EH (cell line): Measurements from ENCODE around the gene ZNF777.
"Not testable (repeated sequence)": the region's sequence is repeated elsewhere in the genome, so short reads cannot be mapped to it uniquely, and the experiment has no call there.

ENCODE experiments used
- DNase-seq: peaks from one replicate; pipeline ENCODE4 v3.0.0-alpha.2; 2015; ENCODE audit warnings: low read depth

Gene ZNF777

GRCh38 chr7:149450821-149451220 is 10.0 kb downstream of the ZNF777 start:
- DNase-seq = no peak

GRCh38 chr7:149449897-149450296 is 11.0 kb downstream of the ZNF777 start:
- DNase-seq = no peak

GRCh38 chr7:149448961-149449360 is 11.9 kb downstream of the ZNF777 start:
- no peak for DNase-seq

DNA sequence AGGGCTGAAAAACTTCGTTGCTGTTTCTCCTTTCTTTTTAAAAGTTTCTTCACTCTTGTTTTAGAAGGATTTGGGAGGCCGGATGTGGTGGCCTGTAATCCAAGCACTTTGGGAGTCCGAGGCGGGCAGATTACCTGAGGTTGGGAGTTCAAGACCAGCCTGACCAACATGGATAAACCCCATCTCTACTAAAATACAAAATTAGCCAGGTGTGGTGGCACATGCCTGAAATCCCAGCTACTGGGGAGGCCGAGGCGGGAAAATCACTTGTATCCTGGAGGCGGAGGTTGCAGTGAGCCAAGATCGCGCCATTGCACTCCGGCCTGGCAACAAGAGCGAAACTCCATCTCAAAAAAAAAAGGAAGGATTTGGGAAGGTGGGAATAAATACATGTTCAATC is 14.8 kb downstream of the ZNF777 start:
- not testable (repeated sequence) for DNase-seq

DNA sequence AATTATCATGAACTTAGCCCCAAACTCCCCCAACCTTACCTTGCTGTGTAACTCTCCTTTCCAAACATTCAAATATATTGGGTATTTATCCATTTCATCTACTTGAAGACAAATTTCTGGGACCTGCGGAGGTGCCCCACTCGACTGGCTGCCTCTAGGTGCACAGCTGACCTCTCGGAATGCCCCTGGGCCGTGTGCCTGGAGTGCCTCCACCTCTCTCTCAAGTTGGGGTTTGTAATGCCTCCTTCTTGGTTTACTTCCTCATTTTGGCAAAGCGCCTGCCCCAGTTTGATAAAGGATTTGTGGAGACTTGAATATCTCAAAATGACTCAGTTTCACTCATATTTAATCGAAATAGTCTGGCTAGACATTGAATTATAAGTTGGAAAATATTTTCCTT is 16.6 kb downstream of the ZNF777 start:
- no peak for DNase-seq

DNA sequence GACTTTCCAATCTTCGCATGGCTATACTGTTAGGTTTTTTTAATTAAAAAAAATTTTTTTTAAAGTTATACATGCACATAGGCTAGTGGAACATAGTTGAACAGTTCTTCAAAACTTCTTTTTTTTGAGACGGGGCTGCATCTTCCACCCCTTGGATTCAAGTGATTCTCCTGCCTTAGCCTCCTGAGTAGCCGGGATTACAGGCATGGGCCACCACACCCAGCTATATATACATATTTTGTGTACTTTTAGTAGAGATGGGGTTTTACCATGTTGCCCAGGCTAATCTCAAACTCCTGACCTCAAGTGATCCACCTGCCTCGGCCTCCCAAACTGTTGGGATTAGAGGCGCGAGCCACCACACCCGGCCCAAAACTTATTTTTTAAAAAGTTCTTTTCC is 17.3 kb downstream of the ZNF777 start:
- no peak for DNase-seq

DNA sequence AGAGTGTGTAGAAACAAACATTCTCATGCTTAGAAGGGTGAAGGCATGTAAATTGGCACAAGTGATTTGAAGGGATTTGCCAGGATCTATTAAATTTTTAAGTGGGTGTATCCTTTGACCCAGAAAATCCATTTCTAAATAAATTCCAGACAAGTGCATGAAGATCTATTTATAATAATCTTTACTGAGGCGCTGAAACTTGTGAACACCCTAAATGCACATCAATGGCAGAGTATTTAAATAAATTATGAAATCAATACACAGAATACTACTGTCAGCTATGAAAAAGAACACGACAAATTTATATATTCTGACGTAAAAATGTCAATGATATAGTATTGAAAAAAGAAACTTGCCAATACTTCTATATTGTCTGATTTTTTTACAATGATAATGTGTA is 17.9 kb downstream of the ZNF777 start:
- no peak for DNase-seq

DNA sequence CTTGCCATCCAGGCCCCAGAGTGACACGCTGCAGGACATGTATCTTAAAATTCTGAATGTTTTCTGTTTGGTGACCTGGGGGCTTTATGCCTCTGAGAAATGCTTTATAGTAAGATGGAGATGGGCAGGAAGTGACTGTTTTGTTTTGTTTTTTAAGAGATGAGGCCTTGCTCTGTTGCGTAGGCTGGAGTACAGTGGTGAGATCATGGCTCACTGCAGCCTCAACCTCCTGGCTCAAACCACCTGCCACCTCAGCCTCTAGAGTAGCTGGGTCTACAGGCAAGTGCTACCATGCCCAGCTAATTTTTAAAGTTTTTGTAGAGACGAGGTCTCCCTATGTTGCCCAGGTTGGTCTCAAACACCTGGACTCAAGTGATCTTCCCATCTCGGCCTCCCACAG is 20.6 kb downstream of the ZNF777 start:
- no peak for DNase-seq

DNA sequence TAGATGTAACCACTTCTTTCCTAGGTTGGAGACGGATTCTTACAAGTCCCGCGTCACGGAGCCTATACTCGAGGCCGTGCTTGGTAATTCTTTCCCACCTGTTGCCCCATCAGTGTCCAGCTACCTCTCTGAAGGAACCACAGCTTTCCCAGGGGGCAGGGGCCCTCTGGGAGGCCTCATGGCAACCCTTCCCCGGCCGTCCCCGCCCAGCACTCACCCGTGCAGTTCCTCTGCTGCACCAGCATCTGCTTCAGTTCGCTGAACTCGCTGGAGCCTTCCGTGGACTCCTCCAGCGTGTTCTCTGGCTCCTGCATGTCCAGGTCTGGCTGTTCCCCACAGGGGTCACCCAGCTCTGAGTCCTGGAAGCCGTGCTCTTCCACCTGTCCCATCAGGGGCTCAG is 24.5 kb downstream of the ZNF777 start:
- DNase-seq = no peak

DNA sequence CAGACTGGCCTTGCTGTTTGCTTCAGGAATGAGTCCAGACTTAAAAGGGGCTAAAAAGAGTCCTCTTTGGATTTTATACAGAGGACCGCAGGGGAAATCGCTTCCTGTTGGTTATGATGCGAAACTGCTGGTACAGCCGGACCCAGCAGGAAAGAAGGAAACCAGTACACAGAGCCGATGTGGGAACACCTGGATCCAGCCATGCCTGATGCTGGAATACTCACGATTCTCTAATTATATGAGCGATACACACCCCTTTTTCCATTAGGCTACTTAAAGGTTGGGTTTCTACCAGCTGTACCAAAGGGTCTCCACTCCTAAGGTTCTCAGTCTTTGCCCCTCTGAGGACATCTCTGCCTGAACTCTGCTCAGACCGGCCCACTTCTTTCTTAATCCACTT is 27.7 kb downstream of the ZNF777 start:
- no peak for DNase-seq

DNA sequence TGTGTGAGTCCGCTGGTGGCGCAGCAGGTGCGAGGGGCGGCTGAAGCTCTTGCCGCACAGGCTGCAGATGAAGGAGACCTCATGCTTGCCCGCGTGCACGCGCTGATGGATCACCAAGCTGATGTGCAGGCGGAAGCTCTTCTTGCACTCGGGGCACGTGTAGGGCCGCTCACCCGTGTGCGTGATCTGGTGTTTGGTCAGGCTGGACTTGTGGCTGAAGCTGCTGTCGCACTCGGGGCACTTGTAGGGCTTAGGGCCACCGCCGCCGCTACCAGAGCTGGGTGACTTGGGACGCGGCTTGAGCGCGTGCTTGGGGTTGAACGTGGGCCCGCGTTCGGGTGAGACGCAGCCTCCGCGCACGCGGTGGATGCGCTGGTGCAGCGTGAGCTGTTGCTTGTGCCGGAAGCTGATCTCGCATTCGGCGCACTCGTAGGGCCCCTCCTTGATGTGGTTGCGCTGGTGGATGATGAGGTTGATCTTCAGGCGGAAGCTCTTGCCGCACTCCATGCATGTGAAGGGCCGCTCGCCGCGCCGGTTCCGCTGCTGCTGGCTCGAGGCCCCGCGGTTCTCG is 28.7 kb downstream of the ZNF777 start:
- DNase-seq = no peak

DNA sequence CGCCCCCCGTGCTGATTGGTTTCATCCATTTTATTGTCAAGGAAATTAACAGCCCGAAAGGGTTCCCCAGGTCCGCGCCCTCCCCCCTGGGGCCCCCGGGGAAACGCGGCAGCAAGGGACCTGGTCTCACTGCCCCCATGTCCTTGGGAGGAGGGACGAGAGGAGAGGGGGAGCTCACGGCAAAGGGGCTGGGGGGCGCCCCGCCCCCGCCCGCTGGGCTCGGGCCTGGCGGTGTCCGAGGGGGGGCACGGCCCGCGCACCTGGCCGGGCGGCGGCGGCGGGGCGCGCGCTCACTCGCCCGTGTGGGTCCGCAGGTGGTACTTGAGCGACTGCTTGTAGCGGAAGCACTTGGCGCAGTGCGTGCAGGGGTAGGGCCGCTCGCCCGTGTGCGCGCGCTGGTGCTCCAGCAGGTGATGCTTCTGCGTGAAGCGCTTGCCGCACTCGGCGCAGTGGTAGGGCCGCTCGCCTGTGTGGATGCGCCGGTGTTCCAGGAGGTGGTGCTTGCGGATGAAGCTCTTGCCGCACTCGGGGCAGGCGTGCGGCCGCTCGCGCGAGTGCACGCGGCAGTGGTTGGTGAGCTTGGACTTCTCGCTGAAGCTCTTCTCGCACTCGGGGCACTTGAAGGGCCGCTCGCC is 29.3 kb downstream of the ZNF777 start:
- DNase-seq = no peak

DNA sequence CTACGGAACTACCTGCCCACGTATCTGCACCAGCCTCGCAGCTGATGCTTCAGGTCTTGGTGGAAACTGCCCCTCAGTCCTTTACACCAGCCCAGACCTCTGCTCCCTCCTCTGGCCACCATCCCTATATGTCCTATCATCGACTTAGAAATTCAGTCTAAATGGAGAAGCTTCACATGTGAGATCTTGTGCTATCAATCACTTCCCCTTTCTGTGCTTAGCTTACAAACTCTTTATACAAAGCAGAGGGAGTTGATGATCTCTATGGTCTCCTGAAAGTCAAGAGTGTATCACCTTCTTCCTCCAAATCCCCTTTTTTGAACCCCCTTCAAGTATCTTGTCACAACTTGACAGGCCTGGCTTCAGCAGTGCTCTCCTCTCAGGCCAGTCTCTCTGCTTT is 30.7 kb downstream of the ZNF777 start:
- no peak for DNase-seq

DNA sequence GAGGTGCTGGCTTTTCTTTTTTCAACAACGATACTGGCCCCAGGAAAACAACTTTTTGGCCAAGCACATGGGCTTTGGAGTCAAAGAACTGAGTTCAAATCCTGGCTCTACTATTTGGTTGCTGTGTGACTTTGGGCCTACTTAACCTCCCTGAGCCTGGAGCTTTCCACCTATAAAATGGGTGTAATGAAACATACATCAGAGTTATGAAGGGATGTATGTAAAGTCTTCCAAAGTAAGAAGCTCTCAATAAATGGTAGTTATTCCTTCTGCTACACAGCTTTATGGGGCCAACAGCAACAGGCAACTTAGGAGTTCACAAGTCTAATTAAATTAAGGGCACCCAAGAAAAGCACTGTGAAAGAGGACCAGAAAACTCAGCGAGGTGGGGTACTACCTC is 33.0 kb downstream of the ZNF777 start:
- DNase-seq = no peak

- DNase-seq = peak; percentile 9
Measured at GRCh38 chr7:149427096-149427680, 33.7 kb downstream of the ZNF777 start.

- no peak for DNase-seq
Measured at GRCh38 chr7:149423449-149424110, 37.3 kb downstream of the ZNF777 start.

- no peak for DNase-seq
Measured at GRCh38 chr7:149422914-149423301, 38.0 kb downstream of the ZNF777 start.

DNA sequence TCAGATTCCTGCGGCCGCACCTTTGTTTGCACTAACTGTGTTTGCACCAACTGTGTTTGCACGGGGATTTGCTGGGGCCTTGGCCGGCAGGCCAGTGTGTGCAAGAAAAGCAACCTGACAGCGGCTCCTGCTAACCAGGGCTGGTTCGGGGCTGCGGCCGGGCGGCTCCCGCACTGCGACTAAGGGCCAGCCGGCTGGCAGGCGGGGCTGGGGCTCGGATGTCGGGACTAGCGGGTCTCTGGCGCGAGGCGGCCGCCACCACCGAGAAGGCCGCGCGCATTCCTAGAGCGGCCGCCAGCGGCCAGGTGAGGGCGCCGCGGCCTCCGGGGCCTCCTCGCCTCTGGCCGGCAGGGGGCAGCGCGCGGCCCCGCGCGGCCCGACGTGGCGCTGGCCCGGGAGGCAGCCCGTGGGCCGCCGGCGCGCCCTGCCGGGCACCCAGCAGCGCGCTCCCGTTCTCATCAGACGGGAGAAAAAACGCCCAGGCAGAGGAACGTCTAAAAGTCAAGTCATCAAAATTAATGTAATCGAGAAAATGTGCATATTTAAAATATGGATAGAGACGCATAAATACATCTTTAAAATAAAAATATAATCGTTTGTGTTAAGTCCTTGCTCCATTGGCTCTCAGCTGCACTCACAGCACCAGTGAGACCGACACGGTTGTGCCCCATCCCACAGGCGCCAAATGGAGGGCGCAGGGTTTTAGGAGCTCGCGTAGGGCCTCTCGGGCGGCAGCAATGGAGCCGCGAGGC is 38.5 kb downstream of the ZNF777 start:
- peak; percentile 32 for DNase-seq

- DNase-seq = no peak
Measured at GRCh38 chr7:149420006-149420405, 40.9 kb downstream of the ZNF777 start.

DNA sequence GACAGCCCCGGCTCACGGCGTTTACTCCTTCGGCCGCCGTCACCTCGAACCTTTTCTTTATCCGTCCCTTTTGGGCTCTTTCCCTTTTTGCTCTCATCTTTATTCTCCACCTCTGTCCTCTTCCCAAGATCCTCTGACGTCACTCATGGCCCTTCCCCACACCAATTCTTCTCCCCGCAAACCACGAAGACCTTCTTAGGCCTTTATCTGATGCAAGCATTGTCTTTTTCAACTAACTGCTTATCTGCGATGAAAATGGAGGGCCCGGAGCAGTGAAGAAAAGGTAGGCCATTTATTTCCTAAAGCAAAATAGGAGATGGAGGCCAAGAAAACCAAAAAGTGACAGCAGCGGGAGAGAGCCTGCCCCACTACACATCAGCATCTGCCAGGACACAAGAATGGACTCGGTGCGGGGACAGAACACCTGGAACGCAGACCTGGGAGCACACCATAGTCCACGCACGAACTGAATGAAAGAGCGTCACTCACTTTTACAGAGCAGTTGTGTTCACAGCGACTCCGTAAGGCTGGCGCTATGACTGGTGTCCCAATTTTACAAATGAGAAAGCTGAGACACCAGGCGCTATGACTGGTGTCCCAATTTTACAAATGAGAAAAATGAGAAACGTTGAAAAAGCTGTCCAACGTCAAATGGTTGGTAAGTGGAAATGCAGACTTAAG is 45.3 kb downstream of the ZNF777 start:
- no peak for DNase-seq

- DNase-seq = peak; percentile 38
Measured at GRCh38 chr7:149414745-149415390, 46.0 kb downstream of the ZNF777 start.

GRCh38 chr7:149414171-149414570 is 46.7 kb downstream of the ZNF777 start:
- DNase-seq = no peak
